HG03066 (cell line): ENCODE data around the gene AUTS2.

ENCODE experiments used
- ATAC-seq: cut with Tn5 transposase; IDR thresholded peaks from one replicate; pipeline ENCODE4 v1.9.1; 2021; ENCODE audit warnings: low read depth; ENCODE audit not compliant: unreplicated experiment

Gene AUTS2

GRCh38 chr7:70377957-70378356 is 779.7 kb downstream of the AUTS2 start:
- ATAC-seq = no peak

DNA sequence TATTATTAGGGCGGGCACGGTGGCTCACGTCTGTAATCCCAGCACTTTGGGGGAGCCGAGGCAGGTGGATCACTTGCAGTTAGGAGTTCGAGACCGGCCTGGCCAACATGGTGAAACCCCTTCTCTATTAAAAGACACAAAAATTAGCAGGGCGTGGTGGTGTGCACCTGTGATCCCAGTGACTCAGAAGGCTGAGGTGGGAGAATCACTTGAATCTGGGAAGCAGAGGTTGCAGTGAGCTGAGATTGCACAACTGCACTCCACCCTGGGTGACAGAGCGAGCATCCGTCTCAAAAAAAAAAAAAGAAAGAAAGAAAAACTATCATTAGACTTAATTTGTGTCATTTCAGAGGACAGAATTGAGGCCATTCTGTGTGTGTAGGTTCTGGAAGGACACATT is 780.9 kb downstream of the AUTS2 start:
- no peak for ATAC-seq

GRCh38 chr7:70380421-70381015 is 782.2 kb downstream of the AUTS2 start:
- ATAC-seq = no peak

- no peak for ATAC-seq
Measured at GRCh38 chr7:70383066-70383782, 784.9 kb downstream of the AUTS2 start.

- ATAC-seq = no peak
Measured at GRCh38 chr7:70384024-70384423, 785.7 kb downstream of the AUTS2 start.

DNA sequence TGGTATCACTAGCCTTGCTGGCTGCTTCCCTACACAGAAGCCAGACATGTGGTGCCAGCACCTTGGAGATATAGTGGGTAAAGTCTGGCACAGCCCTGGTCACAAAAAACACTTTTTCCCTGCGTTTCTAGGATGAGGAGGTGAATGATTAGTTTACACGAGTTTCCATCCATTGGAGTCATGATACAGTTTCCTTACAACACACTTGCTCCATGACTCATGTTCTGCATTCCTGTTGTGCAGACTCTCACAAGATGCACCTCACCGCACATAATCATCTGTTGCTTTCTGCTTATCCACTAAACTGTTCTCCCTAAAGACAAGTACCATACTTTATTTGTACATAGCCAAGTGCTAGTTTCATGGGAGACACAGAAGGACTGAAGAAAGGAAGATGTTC is 786.6 kb downstream of the AUTS2 start:
- no peak for ATAC-seq

DNA sequence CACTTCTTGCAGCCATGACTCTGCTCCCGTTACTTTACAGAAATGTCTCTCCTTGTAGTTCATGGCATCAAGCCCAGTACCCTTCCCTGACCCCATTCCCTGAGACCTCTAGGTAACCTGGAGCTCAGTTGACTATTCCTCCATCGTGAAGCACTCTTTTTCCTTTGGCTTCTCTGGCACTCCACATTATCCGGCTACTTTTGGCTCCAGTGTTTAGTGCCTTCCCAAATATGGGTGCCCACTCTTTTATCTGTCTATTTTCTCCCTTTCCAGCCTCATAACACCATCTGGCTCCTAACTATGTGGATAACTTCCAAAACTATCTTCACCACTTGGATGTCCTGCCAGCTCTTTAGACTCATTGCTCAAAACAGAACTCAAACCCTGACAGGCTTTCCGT is 788.9 kb downstream of the AUTS2 start:
- ATAC-seq = no peak

DNA sequence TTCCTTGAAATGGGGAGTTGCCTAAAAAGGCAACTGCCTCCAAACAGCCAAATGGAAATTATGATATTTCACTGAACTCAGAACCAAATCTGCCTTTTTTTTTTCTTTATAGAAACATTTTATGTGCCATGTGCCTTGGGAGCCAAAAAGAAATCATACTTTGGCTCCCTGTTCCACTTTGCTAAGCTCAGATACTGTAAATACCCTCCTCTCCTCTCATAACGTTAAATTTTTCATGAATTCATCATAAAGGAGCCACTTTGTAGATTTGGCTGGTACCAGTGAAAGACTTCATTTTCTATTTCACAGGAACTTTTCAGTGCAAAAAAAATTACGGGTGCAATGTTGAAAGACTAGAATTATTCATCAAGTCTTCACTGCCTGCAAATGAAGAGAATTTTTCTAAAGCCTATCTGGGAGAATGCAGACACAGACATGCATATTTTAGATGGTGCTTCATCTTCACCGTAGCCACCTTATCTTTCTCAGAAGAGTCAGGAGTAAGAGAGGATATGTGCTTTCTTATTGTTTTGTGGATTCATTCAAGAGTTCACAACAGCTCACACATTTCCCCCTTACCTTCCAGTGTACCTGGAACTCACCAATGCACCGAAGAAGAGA is 791.4 kb downstream of the AUTS2 start:
- no peak for ATAC-seq

DNA sequence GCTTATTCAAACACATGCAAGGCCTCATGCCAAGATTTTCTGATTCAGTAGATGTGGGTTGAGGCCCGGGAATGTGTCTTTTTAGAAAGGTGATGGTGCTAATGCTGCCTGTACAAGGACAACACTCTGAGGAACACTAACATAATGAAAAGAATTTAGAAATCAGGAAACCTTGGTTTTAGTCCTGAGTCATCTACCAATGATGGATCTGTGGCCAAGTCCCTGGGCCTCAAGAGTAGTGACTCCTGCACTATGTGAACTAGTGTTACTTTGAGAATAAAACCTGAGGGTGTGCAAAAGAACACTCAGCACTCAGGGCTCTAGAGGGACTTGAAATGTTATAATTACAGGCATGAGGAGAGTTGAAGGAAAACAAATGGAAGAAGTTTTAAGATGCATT is 792.0 kb downstream of the AUTS2 start:
- ATAC-seq = no peak

- ATAC-seq = no peak
Measured at GRCh38 chr7:70392256-70392876, 794.1 kb downstream of the AUTS2 start.

- no peak for ATAC-seq
Measured at GRCh38 chr7:70392877-70393435, 794.7 kb downstream of the AUTS2 start.

DNA sequence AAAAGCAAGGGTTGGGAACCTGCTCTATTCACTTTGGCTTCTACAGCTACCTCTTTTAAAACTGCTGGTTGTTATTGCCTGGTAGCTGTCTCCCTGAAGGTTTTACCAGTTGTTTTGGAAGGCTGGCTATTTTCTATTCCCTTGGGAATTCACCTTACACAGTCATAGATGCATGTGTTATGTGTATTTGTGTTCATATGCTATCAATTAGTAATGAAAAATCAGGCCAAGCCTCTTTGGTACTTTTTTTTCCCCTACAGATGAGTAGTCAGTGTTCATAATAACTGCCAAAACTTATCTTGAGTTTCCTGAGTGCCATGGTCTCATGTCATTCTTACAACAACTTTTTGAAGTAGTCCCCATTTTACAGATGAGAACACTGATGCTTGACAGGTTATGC is 795.7 kb downstream of the AUTS2 start:
- no peak for ATAC-seq

DNA sequence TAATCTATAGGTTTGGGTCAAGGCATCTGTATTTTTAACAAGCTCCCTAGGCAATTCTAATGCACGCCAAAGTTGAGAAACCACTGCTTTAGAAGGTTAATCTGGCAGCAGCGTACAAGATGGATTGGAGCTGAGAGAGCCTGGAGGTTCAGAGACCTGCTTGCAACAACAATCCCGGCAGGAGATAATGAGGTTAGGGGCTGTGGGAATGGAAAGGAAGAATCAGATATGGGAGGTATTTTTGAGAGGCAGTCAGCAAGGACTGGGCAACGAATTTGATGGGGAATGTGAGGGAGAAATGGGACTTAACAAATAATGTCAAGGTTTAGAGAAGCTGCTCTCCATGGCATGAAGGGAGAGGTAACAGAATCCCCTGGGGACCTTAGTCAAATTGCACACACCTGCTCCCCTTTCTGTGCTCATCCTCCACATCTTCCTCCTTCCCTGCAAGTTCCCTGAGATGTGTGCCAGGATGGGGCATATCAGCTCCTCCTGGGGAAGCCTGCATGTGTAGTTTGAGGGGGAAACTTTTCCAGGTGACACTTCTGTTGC is 802.6 kb downstream of the AUTS2 start:
- no peak for ATAC-seq

DNA sequence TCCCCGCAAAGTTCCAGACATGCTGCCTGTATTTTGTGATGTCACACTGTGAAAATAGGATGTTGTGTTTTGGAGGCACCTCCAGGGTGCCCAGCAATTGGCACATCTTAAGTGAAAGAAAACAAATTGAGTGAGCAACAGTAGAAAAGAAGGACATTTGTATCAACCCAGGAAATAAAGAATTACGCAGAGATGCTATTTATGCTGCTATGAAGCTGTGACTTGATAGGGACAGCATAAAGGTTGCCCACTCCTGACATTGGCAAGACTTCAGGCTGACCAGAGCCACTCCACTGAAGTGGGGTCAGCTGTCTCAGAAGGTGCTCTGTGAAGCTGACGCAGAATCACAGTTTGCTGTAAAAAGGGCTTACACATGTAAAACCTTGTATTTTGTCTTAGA is 803.8 kb downstream of the AUTS2 start:
- no peak for ATAC-seq

DNA sequence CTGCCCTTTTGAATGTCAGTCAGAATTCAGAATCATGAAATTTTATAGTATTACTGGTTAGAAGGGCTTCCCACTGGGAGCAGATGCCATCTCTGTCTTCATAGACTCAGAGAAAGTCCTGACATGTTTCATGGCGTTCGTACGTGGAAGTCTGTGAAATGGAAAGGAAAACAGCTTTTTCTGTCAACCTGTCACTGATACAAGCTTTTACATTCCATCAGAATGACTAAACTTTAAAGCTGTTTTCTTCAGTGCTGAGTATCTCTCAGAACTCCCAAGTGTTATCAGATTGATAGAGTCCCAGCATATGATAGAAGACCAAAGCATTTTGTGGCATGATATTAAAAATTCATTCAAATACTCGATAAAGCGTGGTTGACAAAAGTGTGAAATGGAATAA is 807.0 kb downstream of the AUTS2 start:
- ATAC-seq = no peak

- ATAC-seq = no peak
Measured at GRCh38 chr7:70406186-70406949, 808.1 kb downstream of the AUTS2 start.

DNA sequence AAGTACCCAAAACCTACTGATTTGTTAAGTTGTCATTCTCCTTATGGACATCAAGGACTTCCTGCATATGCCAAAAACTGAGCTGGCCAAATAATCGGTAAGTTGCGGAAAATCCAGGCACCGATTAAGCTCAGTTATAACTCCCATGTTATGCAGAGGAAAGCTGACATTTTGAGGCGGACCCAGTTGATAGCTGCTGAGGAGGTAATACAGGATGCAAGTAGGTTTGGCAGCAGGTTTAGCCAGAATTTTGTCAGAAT is 808.6 kb downstream of the AUTS2 start:
- no peak for ATAC-seq

DNA sequence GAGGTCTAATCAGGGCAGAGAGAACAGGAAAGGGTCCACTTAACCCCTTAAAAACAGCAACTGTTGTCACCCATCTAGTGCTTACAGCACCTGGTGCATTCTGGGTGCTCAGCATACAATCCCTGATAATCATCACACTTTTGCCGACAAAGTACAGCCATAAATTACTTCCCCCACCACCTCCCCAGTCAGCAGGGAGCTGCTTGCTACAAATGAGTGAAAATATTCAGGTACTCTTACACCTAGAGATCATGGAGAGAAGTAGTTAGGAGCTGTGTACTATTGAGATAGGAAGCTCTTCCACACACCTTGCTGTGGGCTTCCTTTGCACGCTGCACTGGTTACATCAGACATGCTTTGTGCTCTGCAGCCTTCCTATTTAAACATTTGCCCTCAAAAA is 810.2 kb downstream of the AUTS2 start:
- ATAC-seq = no peak

- no peak for ATAC-seq
Measured at GRCh38 chr7:70408891-70409290, 810.6 kb downstream of the AUTS2 start.

GRCh38 chr7:70410134-70410750 is 812.0 kb downstream of the AUTS2 start:
- no peak for ATAC-seq
